Activated B cell treated with CpG ODN at 0.5 μM for 24 hours (primary cell): ENCODE results near the gene USP46. TPM values are rescaled to one million over a fixed set of nuclear protein-coding genes. Genes with fewer than 3 reads are reported as not detected.

ENCODE experiments used
- ATAC-seq: fragments of 200-7000 bp; cut with Tn5 transposase; one replicate; pipeline ENCODE4 v1.10.0; 2021; ENCODE audit warnings: low read depth, mild to moderate bottlenecking, moderate library complexity
- CTCF ChIA-PET: fragments of 350-600 bp; sonication (Branson Sonifier 250); formaldehyde crosslinking; loops from one replicate; lab custom pipeline; 2021; ENCODE audit warnings: antibody characterized with exemption; lab: Charles Lee
- POLR2A ChIA-PET: fragments of 350-600 bp; sonication (Branson Sonifier 250); formaldehyde crosslinking; loops from one replicate; lab custom pipeline; 2021; ENCODE audit warnings: antibody characterized with exemption; lab: Charles Lee
- DNase-seq: peaks from one replicate; pipeline ENCODE4 v3.0.0; 2022
- H3K27ac Mint-ChIP-seq: one replicate; pipeline ENCODE4 v1.8.0; 2020; ENCODE audit warnings: mixed read lengths
- H3K27me3 Mint-ChIP-seq: one replicate; pipeline ENCODE4 v1.8.0; 2021; ENCODE audit warnings: mixed read lengths
- H3K36me3 Mint-ChIP-seq: one replicate; pipeline ENCODE4 v1.8.0; 2021; ENCODE audit warnings: low read depth, mixed read lengths
- H3K4me1 Mint-ChIP-seq: one replicate; pipeline ENCODE4 v1.8.0; 2021; ENCODE audit warnings: mixed read lengths
- H3K4me3 Mint-ChIP-seq: one replicate; pipeline ENCODE4 v1.8.0; 2020; ENCODE audit warnings: mild to moderate bottlenecking, mixed read lengths
- H3K9me3 Mint-ChIP-seq: one replicate; pipeline ENCODE4 v1.8.0; 2020; ENCODE audit warnings: mixed read lengths
- intact Hi-C: fragments of 100-400 bp; cut with micrococcal nuclease; formaldehyde crosslinking; loops from one replicate; pipeline ENCODE4 v1.15.1; 2024
- total RNA-seq: library from RNA; stranded (reverse); gene quantifications from 2 replicates; pipeline ENCODE4 v1.2.3, GENCODE V29; 2022
- TF ChIP-seq, protein P1 (sequence below): fragments of 200-600 bp; IDR thresholded peaks from one replicate; pipeline ENCODE4 v1.8.0; 2022; ENCODE audit warnings: antibody characterized with exemption, mild to moderate bottlenecking

The USP46 gene
- total RNA-seq, 1 donor from 2014 or later = 13.3 TPM

DNA sequence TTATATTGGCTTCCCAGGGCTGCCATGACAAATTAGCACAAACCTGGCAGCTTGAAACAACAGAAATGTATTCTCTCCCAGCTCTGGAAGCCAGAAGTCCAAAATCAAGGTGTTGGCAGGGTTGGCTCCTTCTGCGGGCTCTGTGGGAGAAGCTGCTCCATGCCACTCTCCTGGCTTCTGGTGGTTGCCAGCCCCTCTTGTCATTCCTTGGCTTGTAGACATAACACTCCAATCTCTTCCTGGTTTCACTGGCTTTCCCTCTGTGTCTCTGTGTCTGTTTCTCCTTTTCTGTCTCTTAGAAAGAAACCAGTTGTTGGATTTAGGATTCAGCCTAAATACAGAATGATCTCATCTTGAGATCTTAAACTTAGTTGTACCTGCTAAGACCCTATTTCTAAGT lies 85.5 kb downstream of the USP46 start:
- H3K27ac Mint-ChIP-seq = no peak overlapping the region
- no peak overlapping the region for H3K4me3 Mint-ChIP-seq
- TF ChIP-seq, protein P1, sequence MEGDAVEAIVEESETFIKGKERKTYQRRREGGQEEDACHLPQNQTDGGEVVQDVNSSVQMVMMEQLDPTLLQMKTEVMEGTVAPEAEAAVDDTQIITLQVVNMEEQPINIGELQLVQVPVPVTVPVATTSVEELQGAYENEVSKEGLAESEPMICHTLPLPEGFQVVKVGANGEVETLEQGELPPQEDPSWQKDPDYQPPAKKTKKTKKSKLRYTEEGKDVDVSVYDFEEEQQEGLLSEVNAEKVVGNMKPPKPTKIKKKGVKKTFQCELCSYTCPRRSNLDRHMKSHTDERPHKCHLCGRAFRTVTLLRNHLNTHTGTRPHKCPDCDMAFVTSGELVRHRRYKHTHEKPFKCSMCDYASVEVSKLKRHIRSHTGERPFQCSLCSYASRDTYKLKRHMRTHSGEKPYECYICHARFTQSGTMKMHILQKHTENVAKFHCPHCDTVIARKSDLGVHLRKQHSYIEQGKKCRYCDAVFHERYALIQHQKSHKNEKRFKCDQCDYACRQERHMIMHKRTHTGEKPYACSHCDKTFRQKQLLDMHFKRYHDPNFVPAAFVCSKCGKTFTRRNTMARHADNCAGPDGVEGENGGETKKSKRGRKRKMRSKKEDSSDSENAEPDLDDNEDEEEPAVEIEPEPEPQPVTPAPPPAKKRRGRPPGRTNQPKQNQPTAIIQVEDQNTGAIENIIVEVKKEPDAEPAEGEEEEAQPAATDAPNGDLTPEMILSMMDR = no peak
- ChIA-PET CTCF (no interaction called here), POLR2A (no interaction called here)
- DNase-seq (no peak), ATAC-seq (no peak)
- peaks cover 4% of the 10 kb centered on the region for H3K27me3 Mint-ChIP-seq
- H3K4me1 Mint-ChIP-seq = no peaks in the 10 kb centered on the region
- intact Hi-C loops = no loop called here
- H3K36me3 Mint-ChIP-seq = no peaks in the 10 kb centered on the region
- H3K9me3 Mint-ChIP-seq = no peaks in the 10 kb centered on the region

DNA sequence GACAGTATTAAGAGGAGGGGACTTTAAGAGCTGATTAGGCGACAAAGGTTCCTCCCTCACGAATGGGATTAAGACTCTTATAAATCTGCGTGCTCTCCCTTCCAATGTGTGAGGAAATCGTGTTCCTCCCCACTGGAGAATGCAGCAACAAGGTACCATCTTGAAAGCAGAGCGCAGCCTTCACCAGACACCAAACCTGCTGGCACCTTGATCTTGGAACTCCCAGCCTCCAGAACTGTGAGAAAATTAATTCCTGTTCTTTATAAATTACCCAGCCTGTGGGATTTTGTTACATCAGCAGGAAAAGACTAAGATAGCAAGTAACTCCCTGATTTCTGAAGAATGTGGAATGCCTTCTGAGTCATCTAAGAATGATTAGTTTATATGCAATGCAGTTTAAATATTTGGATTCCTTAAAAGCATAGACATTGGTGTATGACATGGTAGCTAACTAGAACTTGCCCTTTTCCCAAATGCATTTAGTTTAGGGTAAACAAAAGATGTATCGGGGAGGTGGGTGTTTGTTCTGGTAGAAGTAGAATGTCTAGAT lies 86.1 kb downstream of the USP46 start:
- Mint-ChIP-seq H3K36me3 (no peaks in the 10 kb centered on the region), H3K27ac (no peak overlapping the region), H3K27me3 (peaks cover 7% of the 10 kb centered on the region), H3K4me1 (no peaks in the 10 kb centered on the region), H3K4me3 (no peak overlapping the region), H3K9me3 (no peaks in the 10 kb centered on the region)
- no peak for DNase-seq
- intact Hi-C loops = no loop called here
- ChIA-PET CTCF (no interaction called here), POLR2A (no interaction called here)
- no peak for ATAC-seq
- TF ChIP-seq, protein P1 = no peak

DNA sequence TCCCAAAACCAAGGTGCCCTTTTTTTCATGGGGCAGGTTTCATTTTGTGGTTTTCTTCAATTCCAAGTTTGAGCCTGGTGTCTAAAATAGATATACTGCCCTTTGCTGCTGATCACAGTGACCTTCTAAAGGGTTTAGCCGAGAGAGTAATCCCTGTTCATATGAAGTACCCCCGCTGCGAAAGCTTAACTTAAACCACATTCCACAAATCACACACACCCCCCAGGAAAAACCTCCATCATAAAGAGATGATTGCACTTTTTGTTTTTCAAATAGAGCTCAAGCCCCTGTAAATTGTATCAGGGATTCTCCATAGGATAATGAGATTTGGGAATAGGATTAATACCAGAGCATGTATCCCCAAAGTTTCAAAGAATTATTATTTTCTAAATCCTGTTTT lies 90.8 kb downstream of the USP46 start:
- TF ChIP-seq, protein P1 = no peak
- CTCF ChIA-PET = no interaction called here
- no peaks in the 10 kb centered on the region for H3K36me3 Mint-ChIP-seq
- H3K4me1 Mint-ChIP-seq = no peaks in the 10 kb centered on the region
- POLR2A ChIA-PET = no interaction called here
- DNase-seq = no peak
- H3K27me3 Mint-ChIP-seq = peaks cover 3% of the 10 kb centered on the region
- H3K9me3 Mint-ChIP-seq = no peaks in the 10 kb centered on the region
- no peak overlapping the region for H3K4me3 Mint-ChIP-seq
- no peak overlapping the region for H3K27ac Mint-ChIP-seq
- ATAC-seq = no peak
- intact Hi-C loops = no loop called here

DNA sequence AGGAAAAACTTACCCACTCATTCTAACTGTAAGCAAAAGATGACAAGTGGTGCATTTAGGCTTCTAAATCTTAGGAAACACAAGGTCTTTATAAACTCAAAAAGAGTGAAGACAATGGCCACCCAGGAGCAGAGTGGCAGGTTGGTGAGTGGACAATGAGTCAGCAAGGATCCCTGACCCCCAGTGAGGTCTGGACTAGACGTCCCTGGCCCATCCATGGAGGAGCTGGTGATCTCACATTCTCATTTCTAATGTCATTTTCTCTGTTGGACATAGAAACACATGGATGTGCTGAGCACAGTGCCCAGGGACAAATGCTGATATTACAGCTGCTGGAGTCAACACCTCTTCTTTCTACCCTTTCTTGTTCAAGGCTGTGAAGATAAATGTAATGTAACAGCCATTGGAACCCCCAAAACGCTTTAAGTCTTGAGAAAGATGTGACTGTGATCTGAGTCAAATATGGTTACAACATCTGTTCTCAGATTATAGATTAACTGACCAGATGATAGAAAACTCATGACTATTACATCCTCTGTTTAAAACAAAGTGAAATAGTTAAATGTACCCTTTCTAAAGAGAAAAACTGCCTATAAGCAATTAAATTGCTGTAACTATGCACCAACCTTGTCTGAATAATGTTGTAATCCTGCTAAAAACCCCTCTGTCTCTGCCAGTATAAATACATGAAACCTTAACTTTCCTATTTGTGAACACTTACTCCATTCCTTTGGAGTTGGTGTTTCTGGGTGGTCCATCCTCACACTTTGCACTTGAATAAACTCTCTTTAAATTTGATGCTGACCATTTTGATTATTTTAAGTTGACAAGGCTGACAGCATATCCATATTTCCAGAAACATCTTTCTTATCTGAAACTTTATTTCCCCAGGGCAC lies 92.7 kb downstream of the USP46 start:
- Mint-ChIP-seq H3K36me3 (no peaks in the 10 kb centered on the region), H3K4me3 (no peak overlapping the region), H3K27ac (no peak overlapping the region), H3K27me3 (peaks cover 3% of the 10 kb centered on the region), H3K9me3 (no peaks in the 10 kb centered on the region), H3K4me1 (no peaks in the 10 kb centered on the region)
- intact Hi-C loops = no loop called here
- TF ChIP-seq, protein P1 = no peak
- ChIA-PET CTCF (no interaction called here), POLR2A (no interaction called here)
- no peak for DNase-seq
- ATAC-seq = no peak

DNA sequence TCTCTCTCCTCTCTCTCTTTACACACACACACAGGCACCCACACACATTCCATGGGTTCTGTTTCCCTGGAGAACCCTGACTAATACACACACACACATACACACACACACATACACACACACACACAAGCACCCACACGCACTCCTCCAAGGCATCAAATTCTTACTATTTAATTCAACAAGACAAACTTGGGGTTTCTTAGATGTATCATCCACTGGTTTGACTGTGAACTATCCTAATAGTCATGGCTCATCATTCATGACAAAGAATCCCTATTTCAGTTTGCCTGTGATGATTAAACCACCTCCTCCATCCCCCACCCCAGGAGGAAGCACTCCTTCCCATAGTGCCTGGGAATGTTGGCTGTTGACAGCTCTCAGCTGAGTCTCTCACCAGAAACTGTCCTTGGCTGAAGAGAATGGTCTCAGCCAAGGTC lies 98.2 kb downstream of the USP46 start:
- no peaks in the 10 kb centered on the region for H3K9me3 Mint-ChIP-seq
- H3K4me1 Mint-ChIP-seq = no peaks in the 10 kb centered on the region
- H3K27ac Mint-ChIP-seq = no peak overlapping the region
- ATAC-seq (no peak), DNase-seq (no peak)
- peaks cover 11% of the 10 kb centered on the region for H3K27me3 Mint-ChIP-seq
- no peak overlapping the region for H3K4me3 Mint-ChIP-seq
- intact Hi-C loops = no loop called here
- TF ChIP-seq, protein P1 = no peak
- ChIA-PET CTCF (no interaction called here), POLR2A (no interaction called here)
- H3K36me3 Mint-ChIP-seq = no peaks in the 10 kb centered on the region
